Stimulated activated CD4-positive, alpha-beta T cell treated with anti-CD3 and anti-CD28 coated beads, Interleukin-4, amount 100 ng/mL, for 1 hour (primary cell): Measurements from ENCODE around the gene GSC2.
A peak's percentile ranks its signal among the peaks of the same experiment; 100 is the strongest.

Experiments used
- DNase-seq: peaks from one replicate; pipeline ENCODE4 v3.0.0-alpha.2; 2020

GSC2 gene

DNA sequence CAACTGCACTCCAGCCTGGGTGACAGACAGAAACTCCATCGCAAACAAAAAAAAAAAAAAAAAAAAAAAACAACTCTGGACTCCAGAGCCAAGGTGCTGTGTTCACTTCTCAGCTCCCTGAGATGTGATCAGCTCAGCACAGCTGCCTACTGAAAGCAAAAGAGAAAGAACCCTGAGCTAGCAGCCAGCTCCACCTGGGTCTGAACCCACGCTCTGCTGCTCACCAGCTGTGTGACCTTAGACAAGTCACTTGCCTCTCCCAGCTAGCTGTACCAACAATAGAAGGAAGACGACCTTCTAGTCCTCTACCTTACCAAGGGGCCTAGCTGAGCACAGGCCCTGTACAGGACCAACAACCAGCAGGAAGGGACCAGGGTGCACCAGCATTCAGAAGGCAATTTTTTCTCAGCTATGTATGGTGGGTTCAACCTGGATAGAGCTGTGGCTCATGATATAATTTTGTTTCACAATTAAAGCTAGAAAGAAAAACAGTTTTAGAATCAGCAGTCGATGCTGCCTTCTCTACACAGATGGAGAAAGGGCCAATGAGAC is 31.7 kb downstream of the GSC2 start:
- DNase-seq = peak; percentile 43

DNA sequence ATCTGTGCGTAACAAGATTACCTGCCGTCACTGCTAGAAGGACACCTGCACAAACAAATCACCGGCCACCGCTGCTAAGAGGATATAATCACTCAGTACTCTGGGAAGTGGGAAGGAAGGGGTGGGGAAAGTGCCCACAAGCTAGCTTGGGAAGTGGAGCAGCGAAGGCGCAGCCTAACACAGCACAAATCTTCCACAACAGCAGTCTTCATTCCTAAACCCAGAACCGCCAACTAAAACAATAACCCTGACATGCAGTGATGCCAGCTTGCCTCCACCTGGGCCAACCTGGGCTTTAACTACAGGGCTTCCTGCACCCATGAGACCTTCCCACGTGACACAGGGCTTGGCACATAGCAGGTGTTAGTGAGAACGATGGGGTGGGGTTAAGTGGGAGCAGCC is 33.0 kb downstream of the GSC2 start:
- no peak for DNase-seq

DNA sequence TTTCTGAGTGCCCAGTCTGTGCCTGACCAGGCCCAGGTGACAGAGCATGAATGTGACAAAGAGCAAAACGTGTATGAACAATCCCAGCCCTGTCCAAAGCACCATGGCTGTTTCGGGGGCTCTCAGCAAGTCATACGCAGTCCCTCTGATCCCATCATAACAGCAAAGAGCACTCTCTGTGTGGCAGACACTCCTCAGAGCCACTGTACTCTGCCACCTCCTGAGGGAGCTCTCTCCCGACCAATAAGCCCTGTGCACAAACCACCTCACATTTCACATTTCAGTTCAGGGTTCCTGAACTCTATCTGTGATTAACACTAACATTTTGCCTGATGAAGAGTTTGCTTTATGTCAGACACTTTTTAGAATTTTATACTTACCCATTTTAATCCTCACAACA is 34.5 kb downstream of the GSC2 start:
- DNase-seq = no peak

DNA sequence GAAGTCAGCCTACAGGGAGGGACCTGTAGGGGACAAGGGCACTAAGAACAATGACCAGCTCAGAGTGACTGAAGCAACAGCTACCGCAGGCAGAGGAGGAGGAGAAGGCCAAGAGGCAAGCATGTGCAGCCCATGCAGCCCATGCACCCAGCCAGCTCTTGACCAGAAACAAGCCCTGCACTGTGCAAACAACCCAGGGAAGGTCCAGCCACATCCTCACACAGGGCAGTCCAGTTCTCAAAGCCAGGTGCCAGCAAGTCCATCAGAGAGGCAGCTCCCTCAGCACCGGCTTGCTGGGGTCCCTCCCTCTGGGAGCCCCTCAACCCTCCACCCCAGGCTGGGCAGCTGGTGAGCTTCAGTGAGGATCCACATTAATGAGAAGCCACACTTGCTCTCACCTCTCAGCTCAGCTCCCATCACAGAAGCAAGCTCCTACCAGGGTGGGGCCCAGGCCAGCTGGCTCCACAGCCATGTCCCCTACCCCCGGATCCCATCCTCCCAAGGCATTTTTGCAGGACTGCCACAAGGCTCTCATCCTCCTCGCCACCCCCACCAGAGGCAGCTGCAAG is 35.0 kb downstream of the GSC2 start:
- no peak for DNase-seq

DNA sequence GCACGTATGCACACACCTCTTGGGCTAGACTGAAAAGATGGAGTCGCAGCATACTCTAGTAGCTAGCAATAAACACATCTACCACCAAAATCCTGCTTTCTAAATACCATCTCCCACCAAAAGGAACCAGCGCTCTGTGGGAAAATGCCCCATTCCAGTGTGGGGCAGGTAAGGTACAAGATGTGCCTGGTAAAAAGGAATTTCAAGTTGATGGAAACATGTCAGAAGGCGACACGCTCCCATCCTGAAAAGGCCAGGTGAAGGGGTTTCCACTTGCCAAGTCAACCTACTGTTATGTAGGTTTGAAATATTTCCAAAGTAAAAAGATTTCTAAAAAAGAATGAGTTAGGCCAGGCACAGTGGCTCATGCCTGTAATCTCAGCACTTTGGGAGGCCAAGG is 36.7 kb downstream of the GSC2 start:
- DNase-seq = no peak

DNA sequence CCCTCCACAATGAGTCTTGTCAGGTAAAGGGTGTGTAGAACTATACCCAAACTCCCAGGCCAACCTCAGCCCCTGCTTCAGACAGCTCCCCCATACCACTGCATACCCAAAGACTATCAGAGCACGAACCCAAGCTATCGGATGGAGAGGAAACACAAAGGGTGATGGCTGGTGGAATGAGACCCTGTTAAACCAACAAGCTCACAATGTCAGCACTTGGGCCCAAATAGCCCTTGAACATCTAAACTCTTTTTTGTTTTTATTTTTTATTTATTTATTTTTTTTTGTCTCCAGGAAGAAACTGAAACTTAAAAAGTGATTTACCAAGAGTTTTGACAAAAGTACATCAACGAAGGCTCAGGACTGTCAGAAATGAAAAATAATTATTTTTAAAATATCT is 38.5 kb downstream of the GSC2 start:
- no peak for DNase-seq

DNA sequence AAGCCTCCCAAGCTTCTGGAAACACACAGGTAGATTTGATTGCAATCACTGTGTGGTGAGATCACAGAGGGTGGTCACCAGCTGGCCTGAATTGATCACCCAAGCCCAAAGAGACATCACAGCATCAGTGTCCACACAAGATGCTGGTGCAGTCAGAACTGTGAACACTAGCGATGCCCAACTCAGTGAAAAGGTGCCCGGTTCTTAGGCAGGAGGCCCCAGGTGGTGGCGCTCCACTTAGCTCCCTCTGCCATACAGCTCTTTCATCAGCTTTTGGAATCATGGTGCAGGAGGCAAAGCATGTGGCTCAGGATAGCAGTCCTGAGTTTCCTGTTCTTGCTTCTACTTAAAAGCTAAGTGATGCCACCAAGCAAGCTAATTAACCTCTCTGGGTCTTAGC is 39.0 kb downstream of the GSC2 start:
- no peak for DNase-seq

DNA sequence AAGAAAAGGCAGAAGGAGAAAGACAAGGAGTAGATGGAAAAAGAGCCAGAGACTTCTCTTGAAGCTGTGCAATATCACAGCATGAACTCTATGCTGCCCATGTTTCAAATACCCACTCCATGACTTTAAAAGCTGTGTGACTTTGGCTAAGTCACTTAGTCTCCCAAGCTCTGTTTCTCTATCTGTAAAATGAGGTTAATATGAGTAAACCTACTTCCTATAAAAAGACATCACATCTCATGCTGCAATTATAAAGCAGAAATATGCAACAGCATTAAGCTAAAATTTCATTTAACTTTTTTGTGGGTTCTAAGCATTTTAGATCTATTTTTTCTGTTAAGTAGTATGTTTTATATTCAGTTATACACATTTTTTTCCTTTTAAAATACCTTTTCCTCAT is 39.4 kb downstream of the GSC2 start:
- DNase-seq = no peak

DNA sequence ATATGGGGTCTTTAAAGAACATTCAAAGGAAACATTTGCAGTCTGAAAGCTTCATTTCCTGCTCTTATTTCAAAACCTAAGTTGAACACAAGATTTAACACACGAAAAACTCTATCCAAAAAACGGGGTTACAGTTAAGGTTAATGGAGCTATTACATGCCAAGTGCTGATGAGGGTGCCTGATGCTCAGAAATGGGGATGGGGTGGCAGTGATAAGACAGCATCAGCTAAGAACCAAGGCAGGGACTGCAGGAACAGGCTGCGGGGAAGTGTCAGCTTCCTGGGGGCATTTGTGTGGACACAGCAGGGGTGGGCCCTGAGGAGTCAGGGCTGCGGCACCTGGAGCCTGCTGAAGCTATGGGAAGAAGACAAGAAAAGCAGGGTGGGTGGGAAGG is 40.0 kb downstream of the GSC2 start:
- DNase-seq = no peak

DNA sequence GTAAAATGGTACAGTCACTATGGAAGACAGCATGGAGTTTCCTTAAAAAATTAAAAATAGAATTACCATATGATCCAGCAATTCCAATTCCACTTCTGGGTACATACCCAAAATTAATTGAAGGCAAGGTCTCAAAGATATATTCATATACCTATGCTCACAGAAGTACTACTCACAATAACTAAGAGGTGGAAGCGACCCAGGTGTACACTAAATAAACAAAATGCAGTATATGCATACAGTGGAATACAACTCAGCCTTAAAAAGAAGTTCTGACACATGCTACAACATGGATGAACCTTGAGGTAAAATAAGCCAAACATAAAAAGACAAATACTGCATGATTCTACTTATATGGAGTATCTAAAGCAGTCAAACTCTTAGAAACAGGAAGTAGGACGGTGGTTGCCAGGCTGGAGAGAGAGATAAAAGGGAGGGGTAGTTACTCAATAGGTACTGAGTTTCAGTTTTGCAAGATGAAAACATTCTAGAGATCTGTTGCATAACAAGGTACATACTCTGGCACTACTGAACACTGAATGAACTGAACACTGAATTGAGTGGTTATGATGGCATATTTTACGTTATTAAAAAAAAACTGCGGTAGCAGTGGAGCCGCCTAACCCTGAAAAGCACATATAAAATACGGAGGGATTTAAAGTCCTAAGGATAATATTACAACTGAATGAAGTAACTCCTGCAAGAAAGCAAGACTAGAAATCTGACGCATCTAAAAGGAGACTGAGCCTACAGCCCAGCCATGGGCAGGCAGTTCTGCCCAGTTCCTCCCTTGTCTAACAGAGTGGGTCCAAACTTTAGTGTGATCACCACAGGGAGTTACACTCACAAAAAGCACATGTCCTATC is 40.7 kb downstream of the GSC2 start:
- DNase-seq = peak; percentile 27

DNA sequence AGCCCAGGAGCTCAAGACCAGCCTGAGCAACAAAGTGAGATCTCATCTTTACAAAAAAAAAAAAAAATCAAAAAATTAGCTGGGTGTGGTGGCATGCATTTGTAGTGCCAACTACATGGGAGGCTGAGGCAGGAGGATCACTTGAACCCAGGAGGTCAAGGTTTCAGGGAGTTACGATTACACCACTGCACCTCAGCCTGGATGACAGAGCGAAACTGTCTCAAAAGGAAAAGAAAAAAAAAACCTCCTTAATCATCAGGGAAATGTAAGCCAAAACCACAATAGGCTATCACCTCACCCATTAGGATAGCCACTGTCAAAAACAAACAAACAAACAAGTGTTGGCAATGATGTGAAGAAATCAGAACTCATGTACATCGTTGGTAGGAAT is 41.3 kb downstream of the GSC2 start:
- DNase-seq = no peak

DNA sequence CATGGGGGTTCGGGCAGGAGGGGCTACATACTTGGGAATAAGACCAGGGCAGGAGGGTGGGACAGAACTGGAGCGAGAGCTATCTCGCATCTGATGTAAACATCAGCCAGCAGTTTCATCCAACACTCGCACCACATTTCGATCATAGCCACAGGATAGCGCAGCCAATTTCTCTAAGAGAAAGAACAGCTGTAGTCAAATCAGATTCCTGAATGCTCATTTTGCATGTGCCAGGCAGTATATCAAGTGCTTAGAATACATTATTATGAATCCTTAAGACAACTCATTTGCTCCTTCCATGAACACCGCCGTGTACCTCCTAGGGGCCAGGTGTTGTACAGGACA is 42.4 kb downstream of the GSC2 start:
- no peak for DNase-seq

DNA sequence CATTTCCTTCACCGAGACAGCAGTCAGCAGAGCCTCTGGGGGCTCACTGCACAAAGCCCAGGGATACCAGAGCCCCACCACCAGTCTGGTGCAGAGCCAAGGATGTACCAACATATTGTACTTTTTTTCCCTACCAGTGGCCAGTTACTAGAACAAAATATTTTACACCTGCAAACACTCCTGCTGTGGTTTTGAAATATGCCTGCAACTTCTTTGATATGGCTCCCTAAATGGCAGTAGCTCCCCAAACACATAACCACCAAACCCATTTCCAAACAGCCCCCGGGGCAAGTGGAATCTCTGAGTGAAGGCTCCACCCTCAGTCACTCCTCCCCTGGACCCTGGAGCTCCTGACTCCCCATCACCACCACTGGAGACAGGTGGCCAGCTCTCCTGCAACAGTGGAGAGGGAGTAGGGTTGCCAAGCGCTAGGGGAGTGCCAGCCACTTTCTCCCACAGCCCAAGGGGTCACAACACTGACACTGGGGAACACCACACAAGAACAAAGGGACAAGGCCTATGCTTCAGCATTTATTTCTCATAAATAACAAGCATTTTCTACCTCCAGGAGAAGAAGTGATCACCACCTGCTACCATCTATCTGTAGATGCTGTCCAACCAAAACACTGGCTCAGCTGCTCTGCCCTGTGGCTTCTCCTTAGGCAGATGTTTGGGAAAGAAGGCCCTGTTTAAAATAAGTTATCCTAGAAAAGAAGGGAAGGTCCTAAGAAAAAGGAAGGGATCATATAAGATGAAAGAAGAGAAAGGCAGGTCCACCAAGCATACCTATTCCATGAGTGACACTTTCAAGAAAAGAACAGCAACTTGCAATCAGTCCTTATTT is 43.0 kb downstream of the GSC2 start:
- no peak for DNase-seq

DNA sequence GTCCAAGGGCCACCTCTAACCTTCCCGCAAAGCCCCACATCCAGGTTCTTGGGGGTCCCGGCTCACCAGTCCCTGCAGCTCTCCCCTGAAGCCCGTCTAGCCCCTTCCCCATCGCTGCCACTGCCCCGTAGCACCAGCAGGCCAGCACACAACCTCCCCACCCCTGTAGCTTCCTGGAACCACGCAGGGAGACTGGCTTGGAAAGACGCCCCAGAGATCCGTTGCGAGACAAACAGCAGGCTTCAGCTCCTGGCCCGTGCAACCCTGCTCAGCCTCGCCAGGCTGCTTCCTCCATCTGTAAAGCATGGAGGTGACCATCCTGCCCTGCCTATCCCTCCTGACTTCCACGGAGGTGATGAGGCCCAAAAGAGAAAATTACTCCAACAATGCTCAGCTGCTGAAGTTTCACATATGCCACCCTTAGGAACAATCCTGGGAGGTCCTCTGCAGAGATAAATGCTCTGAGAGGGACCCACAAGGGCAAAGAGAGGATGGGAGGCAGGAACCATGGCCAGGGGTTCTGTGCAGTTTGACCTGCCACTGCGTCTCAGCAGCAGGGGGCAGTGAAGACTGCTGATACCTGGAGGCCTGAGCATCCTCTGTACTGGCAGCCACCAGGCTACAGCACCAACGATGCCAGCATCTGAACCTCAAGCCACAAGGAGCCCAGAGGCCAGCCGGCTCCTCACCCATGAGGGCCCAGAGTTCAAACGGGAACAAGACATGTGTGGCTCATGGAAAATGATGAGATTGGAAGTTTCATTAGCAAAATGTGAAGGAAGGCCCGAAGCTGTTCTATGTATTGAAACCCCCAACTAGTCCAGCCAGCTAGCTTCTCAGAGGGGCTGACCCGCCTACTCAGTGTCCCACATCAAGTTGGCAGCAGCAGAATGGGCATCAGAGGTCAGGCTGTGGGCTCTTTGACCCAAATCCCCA is 44.0 kb downstream of the GSC2 start:
- peak; percentile 50 for DNase-seq

DNA sequence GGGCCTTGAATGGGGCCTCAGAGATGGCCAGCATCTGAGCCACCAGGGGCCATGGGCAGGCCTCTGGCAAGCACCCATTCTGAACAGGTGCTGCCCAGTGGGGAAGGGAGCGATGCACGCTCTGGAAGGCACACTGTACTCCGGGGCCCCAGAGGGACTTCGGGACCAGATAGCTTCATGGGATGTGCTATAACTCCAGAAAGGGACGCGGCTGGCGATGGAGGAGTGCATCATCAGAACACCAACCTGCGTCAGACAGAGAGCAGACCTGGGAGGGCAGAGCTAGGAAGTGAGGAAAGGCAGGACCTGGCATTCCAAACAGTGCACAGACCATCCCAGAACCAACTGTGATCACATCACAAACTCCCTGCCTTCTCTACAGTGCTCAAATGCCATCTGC is 44.6 kb downstream of the GSC2 start:
- DNase-seq = no peak

DNA sequence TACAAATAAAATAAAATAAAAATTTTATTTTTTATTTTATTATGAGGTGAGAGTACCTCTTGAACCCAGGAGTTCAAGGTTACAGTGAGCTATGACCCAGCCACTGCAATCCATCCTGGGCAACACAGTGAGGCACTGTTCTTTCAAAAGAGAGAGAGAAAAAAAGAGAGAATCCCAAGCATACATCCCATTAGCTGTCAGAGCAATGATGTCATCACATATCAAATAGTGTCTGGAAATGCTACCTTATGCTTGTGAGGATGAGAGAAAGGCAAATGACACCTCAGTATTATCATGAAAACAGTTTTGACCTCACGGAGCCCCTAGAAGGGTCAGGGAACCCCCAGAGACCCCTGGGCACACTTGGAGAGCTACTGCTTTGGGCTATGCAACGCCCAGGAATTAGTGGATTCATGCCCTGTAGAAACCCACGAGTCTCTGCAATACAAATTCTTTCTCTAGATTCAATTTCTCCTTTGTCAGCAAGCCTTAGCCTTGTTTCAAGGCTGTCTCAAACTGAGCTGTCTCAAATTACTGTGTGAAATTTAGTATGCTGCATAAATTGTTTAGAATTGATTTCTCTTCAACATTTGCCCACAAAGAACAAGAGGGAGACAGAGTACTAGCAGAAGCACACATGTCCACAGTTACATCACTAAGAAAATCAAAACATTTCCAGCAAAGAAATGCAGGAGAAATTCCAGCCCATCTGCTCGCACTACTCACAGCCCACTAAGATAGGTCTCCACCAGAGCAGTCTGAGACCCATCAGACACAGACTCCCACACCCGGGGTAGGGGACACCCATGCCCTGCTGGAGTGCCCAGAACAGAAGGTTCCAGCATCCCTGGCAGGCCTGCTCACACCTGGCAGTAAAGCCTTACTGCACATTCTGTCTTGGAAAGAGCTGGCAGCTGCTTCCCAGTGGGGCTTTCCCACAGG is 45.9 kb downstream of the GSC2 start:
- DNase-seq = no peak

DNA sequence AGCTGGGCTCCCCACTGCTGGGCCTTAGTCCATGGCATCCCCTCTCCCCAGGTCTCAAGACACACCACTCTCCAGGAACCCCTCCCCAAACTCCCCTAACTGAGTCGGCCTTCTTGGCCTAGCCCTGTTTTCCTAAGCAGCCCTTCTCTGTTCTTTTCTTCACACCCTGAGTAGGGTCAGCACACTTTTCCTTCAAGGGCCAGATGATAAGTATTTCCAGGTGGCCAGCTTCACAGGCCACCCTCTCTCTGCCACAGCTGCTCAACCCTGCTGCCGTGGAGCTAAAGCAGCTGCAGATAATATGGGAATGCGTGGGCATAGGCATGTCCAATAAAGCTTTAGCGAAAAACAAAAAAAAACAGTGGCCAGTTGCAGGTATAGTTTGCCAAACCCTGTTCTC is 51.9 kb downstream of the GSC2 start:
- no peak for DNase-seq

DNA sequence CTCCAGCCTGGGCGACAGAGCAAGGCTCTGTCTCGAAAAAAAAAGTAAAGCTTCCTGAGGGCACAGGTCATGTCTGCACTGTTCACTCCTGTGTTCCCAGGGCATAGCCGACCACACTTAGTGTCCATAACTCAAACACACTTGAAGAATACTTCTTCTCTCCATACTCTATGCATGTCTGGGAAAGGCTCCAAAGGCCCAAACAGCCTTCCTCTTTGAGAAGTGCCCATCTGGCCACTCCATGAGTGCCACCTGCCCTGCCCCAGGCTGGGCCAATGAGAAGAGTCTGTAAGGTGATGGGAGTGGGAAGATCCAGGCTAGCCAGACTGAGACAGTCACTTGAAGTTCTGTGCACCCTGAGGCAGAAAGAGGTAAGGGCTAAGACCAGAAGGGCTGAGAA is 52.6 kb downstream of the GSC2 start:
- DNase-seq = no peak
